Gastrocnemius medialis (tissue), 4 donors: ENCODE data around the gene UNK. TPM values are rescaled to one million over a fixed set of nuclear protein-coding genes. Genes with fewer than 3 reads are reported as not detected.

Experiments
- ATAC-seq, 2 donors: fragments of 150-250 bp; one replicate each; pipeline ENCODE4 v1.9.1; 2016
- DNase-seq, 2 donors: peaks; one replicate each; pipeline ENCODE4 v3.0.0-alpha.2; 2019
- H3K27ac ChIP-seq, 4 donors: fragments of 200-600 bp; sonication (generic); 1 replicate in 1 of 4; 2 replicates in 3 of 4; pipeline ENCODE4 v1.5.1; 2016 to 2018; ENCODE audit warnings: mild to moderate bottlenecking in 2 of 4, moderate library complexity in 1 of 4
- H3K27me3 ChIP-seq, 3 donors: fragments of 200-600 bp; sonication (generic) in 2 of 3; 1 replicate in 1 of 3; 2 replicates in 2 of 3; pipeline versions ENCODE4 v1.5.1 to v1.6.0; 2016 to 2019; ENCODE audit warnings: mild to moderate bottlenecking in 1 of 3, moderate library complexity in 1 of 3
- H3K36me3 ChIP-seq, 2 donors: fragments of 200-600 bp; sonication (generic) in 1 of 2; one replicate each; pipeline ENCODE4 v1.5.1; 2017 to 2018
- H3K4me1 ChIP-seq, 2 donors: fragments of 200-600 bp; sonication (generic) in 1 of 2; one replicate each; pipeline ENCODE4 v1.5.1; 2016 to 2017; ENCODE audit warnings: mild to moderate bottlenecking in 2 of 2
- H3K4me3 ChIP-seq, 4 donors: fragments of 200-600 bp; sonication (generic) in 3 of 4; 1 replicate in 1 of 4; 2 replicates in 3 of 4; pipeline ENCODE4 v1.5.1; 2016 to 2019; ENCODE audit warnings: mild to moderate bottlenecking in 2 of 4
- H3K9me3 ChIP-seq, 3 donors: fragments of 200-600 bp; sonication (generic) in 2 of 3; 1 replicate in 1 of 3; 2 replicates in 2 of 3; pipeline ENCODE4 v1.5.1; 2016 to 2019
- POLR2A ChIP-seq, 2 donors: fragments of 450-650 bp; IDR thresholded peaks; one replicate each; pipeline ENCODE4 v1.6.1; 2017; ENCODE audit warnings: antibody characterized with exemption in 2 of 2, mild to moderate bottlenecking in 2 of 2, moderate library complexity in 2 of 2
- in situ Hi-C, 4 donors: fragments of 200-750 bp; cut with MboI; loops; one replicate each; pipeline versions ENCODE4 v1.15.0 to v1.8.0; 2017; ENCODE audit warnings: low sequenced_read_pairs in 4 of 4
- intact Hi-C: fragments of 100-400 bp; cut with DNase I; formaldehyde crosslinking; loops from one replicate; pipeline ENCODE4 v1.15.1; 2023; ENCODE audit warnings: low total_unique reads
- total RNA-seq, 4 donors: library from RNA; depleted of rRNA; stranded (reverse); fragments of >200 nt; gene quantifications; one replicate each; pipeline versions ENCODE4 v1.1.0 to v1.2.3, GENCODE V29; 2016
- TF ChIP-seq, protein P1 (sequence below), 5 experiments: fragments of 450-650 bp in 3 of 5; fragments of 200-600 bp in 2 of 5; sonication (generic) in 2 of 5; IDR thresholded peaks in 4 of 5; conservative IDR thresholded peaks in 1 of 5; 1 replicate in 4 of 5; 2 replicates in 1 of 5; pipeline ENCODE4 v1.5.1; 2016 to 2019; ENCODE audit warnings: antibody characterized with exemption in 5 of 5, mild to moderate bottlenecking in 3 of 5, moderate library complexity in 3 of 5

UNK gene
- total RNA-seq, 4 donors from 2014 or later = 10.4 to 19.2 (median 13.1) TPM

DNA sequence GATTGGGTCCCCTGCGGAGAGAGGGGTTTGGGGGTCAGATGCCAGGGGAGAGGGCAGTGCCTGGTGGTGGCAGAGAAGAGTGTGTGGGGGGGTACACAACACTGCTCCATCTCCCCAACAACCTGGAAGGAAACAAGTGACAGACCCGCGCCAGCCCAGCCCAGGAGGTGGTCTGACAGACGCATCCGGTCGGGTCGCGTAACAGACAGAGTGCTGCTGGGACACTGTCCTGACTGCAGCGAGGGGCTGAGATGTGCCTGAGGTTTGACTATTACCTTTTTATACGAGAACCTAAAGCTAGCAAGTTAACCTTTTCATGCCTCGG, 43.4 kb downstream of the UNK start:
- ATAC-seq (no peak), DNase-seq (no peak)
- peak overlapping the region; percentile 74 to 77 (median 76) for H3K27ac ChIP-seq
- peak overlapping the region in 3 of 4 donors; percentile 44 to 51 (median 45) for H3K4me3 ChIP-seq
- no peaks in the 10 kb centered on the region for H3K9me3 ChIP-seq
- peaks cover 15 to 17% of the 10 kb centered on the region in 2 donors for H3K4me1 ChIP-seq
- H3K27me3 ChIP-seq = no peaks in the 10 kb centered on the region
- peaks cover 0 to 43% of the 10 kb centered on the region in 2 donors for H3K36me3 ChIP-seq
- in situ Hi-C loops (no loop called here), intact Hi-C loops (loop anchor here (5.0 kb wide), 1 partner anchor 36 kb away; no protein-coding TSS in a partner anchor)
- no peak for TF ChIP-seq POLR2A (IDR thresholded peaks at IDR 0.05)
- TF ChIP-seq, protein P1, sequence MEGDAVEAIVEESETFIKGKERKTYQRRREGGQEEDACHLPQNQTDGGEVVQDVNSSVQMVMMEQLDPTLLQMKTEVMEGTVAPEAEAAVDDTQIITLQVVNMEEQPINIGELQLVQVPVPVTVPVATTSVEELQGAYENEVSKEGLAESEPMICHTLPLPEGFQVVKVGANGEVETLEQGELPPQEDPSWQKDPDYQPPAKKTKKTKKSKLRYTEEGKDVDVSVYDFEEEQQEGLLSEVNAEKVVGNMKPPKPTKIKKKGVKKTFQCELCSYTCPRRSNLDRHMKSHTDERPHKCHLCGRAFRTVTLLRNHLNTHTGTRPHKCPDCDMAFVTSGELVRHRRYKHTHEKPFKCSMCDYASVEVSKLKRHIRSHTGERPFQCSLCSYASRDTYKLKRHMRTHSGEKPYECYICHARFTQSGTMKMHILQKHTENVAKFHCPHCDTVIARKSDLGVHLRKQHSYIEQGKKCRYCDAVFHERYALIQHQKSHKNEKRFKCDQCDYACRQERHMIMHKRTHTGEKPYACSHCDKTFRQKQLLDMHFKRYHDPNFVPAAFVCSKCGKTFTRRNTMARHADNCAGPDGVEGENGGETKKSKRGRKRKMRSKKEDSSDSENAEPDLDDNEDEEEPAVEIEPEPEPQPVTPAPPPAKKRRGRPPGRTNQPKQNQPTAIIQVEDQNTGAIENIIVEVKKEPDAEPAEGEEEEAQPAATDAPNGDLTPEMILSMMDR (IDR thresholded peaks at IDR 0.05 in 4 of 5, conservative IDR thresholded peaks at IDR 0.05 in 1 of 5) = no peak

DNA sequence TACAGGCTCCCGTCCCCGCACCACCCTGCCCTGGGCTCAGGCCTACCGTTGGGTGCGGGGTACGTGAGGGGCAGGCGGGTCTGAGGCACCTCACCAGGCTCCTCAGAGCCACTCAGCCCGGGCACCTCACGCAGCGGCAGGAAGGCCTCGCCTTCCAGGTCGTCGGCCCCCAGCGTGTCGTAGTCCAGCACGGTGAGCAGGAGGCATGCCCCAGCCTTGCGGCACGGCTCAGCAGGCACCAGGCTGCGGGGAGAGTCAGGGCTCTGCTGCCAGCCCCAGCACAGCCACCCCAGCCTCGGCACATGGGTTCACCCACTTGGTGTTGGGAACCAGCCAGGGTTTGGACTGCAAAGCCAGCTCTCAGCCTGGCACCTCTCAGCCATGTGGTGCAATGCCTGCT, 44.1 kb downstream of the UNK start:
- intact Hi-C loops = loop anchor here (5.0 kb wide), 1 partner anchor 36 kb away; no protein-coding TSS in a partner anchor
- peaks cover 2 to 39% of the 10 kb centered on the region in 2 donors for H3K36me3 ChIP-seq
- no peak for ATAC-seq

DNA sequence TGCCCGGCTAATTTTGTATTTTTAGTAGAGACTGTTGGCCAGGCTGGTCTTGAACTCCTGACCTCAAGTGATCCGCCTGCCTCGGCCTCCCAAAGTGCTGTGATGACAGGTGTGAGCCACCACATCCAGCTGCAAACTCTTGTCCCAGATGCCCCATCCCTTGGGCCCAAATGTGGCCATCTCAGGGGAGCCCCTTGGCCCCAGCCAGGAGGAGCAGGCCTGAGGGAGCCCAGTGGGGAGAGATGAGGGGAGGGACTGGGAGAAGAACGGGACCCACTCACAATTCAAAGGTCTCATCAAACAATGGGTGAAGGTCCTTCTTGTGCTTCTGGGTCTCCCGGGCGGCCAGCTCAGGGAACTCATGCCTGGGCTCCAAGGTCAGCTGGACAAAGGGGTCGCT, 45.1 kb downstream of the UNK start:
- H3K9me3 ChIP-seq = no peaks in the 10 kb centered on the region
- no peak overlapping the region for H3K4me3 ChIP-seq
- intact Hi-C loops = loop anchor here (5.0 kb wide), 1 partner anchor 37 kb away; no protein-coding TSS in a partner anchor
- H3K36me3 ChIP-seq = peaks cover 3 to 33% of the 10 kb centered on the region in 2 donors
- peaks cover 15 to 17% of the 10 kb centered on the region in 2 donors for H3K4me1 ChIP-seq
- no peaks in the 10 kb centered on the region for H3K27me3 ChIP-seq
- no peak for ATAC-seq
- TF ChIP-seq, protein P1 (IDR thresholded peaks at IDR 0.05 in 4 of 5, conservative IDR thresholded peaks at IDR 0.05 in 1 of 5) = no peak
- TF ChIP-seq POLR2A (IDR thresholded peaks at IDR 0.05) = no peak
- DNase-seq = no peak
- in situ Hi-C loops = no loop called here
- no peak overlapping the region for H3K27ac ChIP-seq

More for the DNA sequence above, 44.1 kb downstream of the UNK start:
- no peaks in the 10 kb centered on the region for H3K27me3 ChIP-seq
- in situ Hi-C loops = no loop called here
- H3K4me3 ChIP-seq = no peak overlapping the region
- H3K9me3 ChIP-seq = no peaks in the 10 kb centered on the region
- H3K4me1 ChIP-seq = peaks cover 15 to 17% of the 10 kb centered on the region in 2 donors
- H3K27ac ChIP-seq = no peak overlapping the region
- TF ChIP-seq, protein P1 (IDR thresholded peaks at IDR 0.05 in 4 of 5, conservative IDR thresholded peaks at IDR 0.05 in 1 of 5) = no peak
- no peak for TF ChIP-seq POLR2A (IDR thresholded peaks at IDR 0.05)
- no peak for DNase-seq

DNA sequence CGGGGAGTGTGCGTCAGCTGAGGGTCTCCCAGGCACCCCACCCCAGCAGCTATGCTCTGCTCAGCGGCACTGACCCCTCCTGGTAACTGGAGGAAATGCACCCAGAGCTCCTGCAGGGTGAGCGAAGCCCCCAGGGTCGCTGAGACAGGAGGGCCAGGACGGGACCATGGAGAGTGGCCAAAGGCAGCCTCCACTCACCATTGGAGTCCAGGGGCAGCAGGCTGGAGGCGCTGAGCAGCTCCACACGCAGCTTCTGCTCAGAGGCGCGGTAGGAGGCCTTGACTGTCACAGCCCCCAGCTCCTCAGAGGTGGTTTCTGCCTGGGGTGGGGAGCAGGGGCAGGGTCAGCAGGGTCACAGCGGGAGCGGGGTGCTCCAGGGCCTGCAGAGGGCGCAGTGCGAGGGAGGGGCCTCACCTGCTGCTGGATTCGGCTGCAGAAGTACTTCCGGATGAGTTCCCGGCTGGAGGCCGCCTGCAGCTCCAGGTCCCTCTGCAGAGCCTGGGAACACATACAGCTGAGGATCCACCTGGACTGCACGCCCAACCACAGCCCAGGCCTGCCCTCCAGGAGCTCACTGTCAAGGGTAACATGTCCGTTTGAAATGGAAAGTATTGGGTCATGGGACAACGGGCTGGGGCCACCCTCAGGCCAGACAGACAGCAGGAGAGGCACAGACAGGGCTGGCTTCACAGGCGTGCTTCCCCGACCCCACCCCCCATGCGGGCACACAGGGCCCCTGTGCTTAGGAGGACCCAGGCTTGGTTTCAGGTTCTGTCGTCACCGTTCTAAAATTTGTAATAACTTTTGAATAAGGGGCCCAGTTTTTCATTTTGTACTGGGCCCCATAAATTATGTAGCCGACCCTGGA, 45.8 kb downstream of the UNK start:
- intact Hi-C loops = no loop called here
- Histone ChIP-seq H3K36me3 (peaks cover 3 to 27% of the 10 kb centered on the region in 2 donors), H3K4me3 (no peak overlapping the region), H3K4me1 (peaks cover 15 to 17% of the 10 kb centered on the region in 2 donors), H3K9me3 (no peaks in the 10 kb centered on the region), H3K27me3 (no peaks in the 10 kb centered on the region), H3K27ac (no peak overlapping the region)
- in situ Hi-C loops = no loop called here
- TF ChIP-seq, protein P1 (IDR thresholded peaks at IDR 0.05 in 4 of 5, conservative IDR thresholded peaks at IDR 0.05 in 1 of 5) = peak in 4 of 5 experiments; percentile 28 to 52 (median 40)
- no peak for TF ChIP-seq POLR2A (IDR thresholded peaks at IDR 0.05)
- DNase-seq = no peak
- no peak for ATAC-seq
